GM12878 (cell line): ENCODE data around the gene SLC47A2. TPM values are rescaled to one million over a fixed set of nuclear protein-coding genes. Genes with fewer than 3 reads are reported as not detected.
A peak's percentile ranks its signal among the peaks of the same experiment; 100 is the strongest.

Source experiments
- ATAC-seq: fragments of 200-7000 bp; cut with Tn5 transposase; 3 replicates; pipeline ENCODE4 v1.9.1; 2020; ENCODE audit warnings: mild to moderate bottlenecking, moderate library complexity
- BruUV-seq: library from RNA; stranded (reverse); fragments of 400-500 nt; replicated peaks from 2 replicates; lab custom pipeline; 2021; lab: Mats Ljungman, UMichigan
- CTCF ChIA-PET: fragments of 300-600 bp; sonication (Branson Sonifier 250); formaldehyde crosslinking; extraction: SDS; loops from one replicate; lab custom pipeline; 2021; ENCODE audit warnings: inconsistent platforms; lab: Yijun Ruan, JAX
- POLR2A ChIA-PET: fragments of 350-600 bp; formaldehyde crosslinking; extraction: SDS; loops from one replicate; lab custom pipeline; 2021; ENCODE audit warnings: inconsistent platforms; lab: Charles Lee
- RAD21 ChIA-PET: fragments of 300-600 bp; sonication (Branson Sonifier 250); formaldehyde crosslinking; loops from one replicate; lab custom pipeline; 2023; ENCODE audit warnings: antibody characterized with exemption; ENCODE audit not compliant: unreplicated experiment; lab: Charles Lee
- SMC1A ChIA-PET: fragments of 300-600 bp; sonication (Branson Sonifier 250); formaldehyde crosslinking; loops from one replicate; lab custom pipeline; 2023; ENCODE audit not compliant: unreplicated experiment, uncharacterized antibody; lab: Charles Lee
- DNase-seq: peaks from one replicate; pipeline ENCODE4 v3.0.0-alpha.2; 2011; ENCODE audit warnings: low read depth, low spot score
- FAIRE-seq: peaks from 3 replicates; lab custom pipeline; 2011; peaks lifted over from hg19 to GRCh38; lab: Jason Lieb, UNC
- H2AFZ ChIP-seq: 2 replicates; pipeline ENCODE4 v1.6.0; 2011; ENCODE audit warnings: low read depth, low read length, control low read depth; ENCODE audit not compliant: control insufficient read depth
- H3K27ac ChIP-seq: 2 replicates; pipeline ENCODE4 v1.5.1; 2011; ENCODE audit warnings: control low read depth; ENCODE audit not compliant: control insufficient read depth, insufficient read depth
- H3K27me3 ChIP-seq, 2 experiments: replicated peaks in 1 of 2; 2 replicates each; pipeline versions ENCODE4 v1.6.0 to v1.6.1; 2011; ENCODE audit warnings: low read length in 1 of 2; ENCODE audit not compliant: control insufficient read depth in 2 of 2, insufficient read depth in 2 of 2
- H3K36me3 ChIP-seq, 2 experiments: 2 replicates each; pipeline ENCODE4 v1.5.1; 2011; ENCODE audit warnings: low read length in 1 of 2; ENCODE audit not compliant: control insufficient read depth in 2 of 2, insufficient read depth in 2 of 2
- H3K4me1 ChIP-seq: 2 replicates; pipeline ENCODE4 v1.6.1; 2011; ENCODE audit warnings: mild to moderate bottlenecking, low read length, moderate library complexity, mixed read lengths; ENCODE audit not compliant: control insufficient read depth, insufficient read depth
- H3K4me2 ChIP-seq: 2 replicates; pipeline ENCODE4 v1.6.0; 2011; ENCODE audit warnings: control low read depth; ENCODE audit not compliant: control insufficient read depth, insufficient read depth
- H3K4me3 ChIP-seq: fragments of 200-600 bp; sonication (generic); 2 replicates; pipeline ENCODE4 v1.5.1; 2016
- H3K79me2 ChIP-seq: 2 replicates; pipeline ENCODE4 v1.6.0; 2011; ENCODE audit warnings: low read length; ENCODE audit not compliant: control insufficient read depth, insufficient read depth
- H3K9ac ChIP-seq: 2 replicates; pipeline ENCODE4 v1.8.0; 2011; ENCODE audit warnings: low read length, control low read depth, mixed read lengths; ENCODE audit not compliant: control insufficient read depth, insufficient read depth
- H3K9me3 ChIP-seq: replicated peaks from 3 replicates; pipeline ENCODE4 v1.5.1; 2011; ENCODE audit warnings: mild to moderate bottlenecking, low read length; ENCODE audit not compliant: control insufficient read depth, insufficient read depth
- H4K20me1 ChIP-seq: 2 replicates; pipeline ENCODE4 v1.6.0; 2011; ENCODE audit not compliant: control insufficient read depth, insufficient read depth
- CEBPB ChIP-seq, 2 experiments: fragments of 150-350 bp in 1 of 2; IDR thresholded peaks; 2 replicates each; pipeline ENCODE4 v1.6.1; 2012 to 2014; ENCODE audit warnings: low read depth in 2 of 2, low read length in 2 of 2, borderline replicate concordance in 1 of 2, inconsistent platforms in 1 of 2
- CREB1 ChIP-seq: IDR thresholded peaks from 2 replicates; pipeline ENCODE4 v1.6.1; 2012; ENCODE audit warnings: low read depth, mild to moderate bottlenecking, inconsistent platforms
- DPF2 ChIP-seq: fragments of 450-650 bp; IDR thresholded peaks from 2 replicates; pipeline ENCODE4 v1.6.1; 2017; ENCODE audit warnings: mild to moderate bottlenecking
- IKZF2 ChIP-seq, 2 experiments: fragments of 450-650 bp; IDR thresholded peaks; 2 replicates each; pipeline ENCODE4 v1.6.1; 2017; ENCODE audit warnings: mild to moderate bottlenecking in 2 of 2, moderate library complexity in 2 of 2
- MLLT1 ChIP-seq: fragments of 450-650 bp; IDR thresholded peaks from 2 replicates; pipeline ENCODE4 v1.6.1; 2016; ENCODE audit warnings: mild to moderate bottlenecking
- MTA2 ChIP-seq: fragments of 450-650 bp; IDR thresholded peaks from 2 replicates; pipeline ENCODE4 v1.6.1; 2016; ENCODE audit warnings: low read depth, mild to moderate bottlenecking, moderate library complexity
- NR2C2 ChIP-seq: IDR thresholded peaks from 2 replicates; pipeline ENCODE4 v1.6.1; 2011; ENCODE audit warnings: borderline replicate concordance, low read depth; ENCODE audit not compliant: control insufficient read depth, insufficient read length
- PKNOX1 ChIP-seq: fragments of 450-650 bp; IDR thresholded peaks from 2 replicates; pipeline ENCODE4 v1.6.1; 2016; ENCODE audit warnings: mild to moderate bottlenecking
- POU2F2 ChIP-seq: IDR thresholded peaks from 3 replicates; pipeline ENCODE4 v1.6.1; 2011; ENCODE audit warnings: low read depth, mild to moderate bottlenecking, low read length, borderline replicate concordance
- RELA ChIP-seq: fragments of 450-650 bp; IDR thresholded peaks from 2 replicates; pipeline ENCODE4 v1.8.0; 2014; ENCODE audit warnings: borderline replicate concordance; ENCODE audit not compliant: partially characterized antibody
- SPI1 ChIP-seq: IDR thresholded peaks from 2 replicates; pipeline ENCODE4 v1.6.1; 2011; ENCODE audit warnings: low read depth, mild to moderate bottlenecking, low read length, moderate library complexity, borderline replicate concordance; ENCODE audit not compliant: insufficient read depth
- SRF ChIP-seq, 2 experiments: IDR thresholded peaks; 2 replicates each; pipeline ENCODE4 v1.6.1; 2011; ENCODE audit warnings: low read depth in 2 of 2, low read length in 2 of 2, mild to moderate bottlenecking in 1 of 2, moderate library complexity in 1 of 2
- STAT1 ChIP-seq: fragments of 450-650 bp; conservative IDR thresholded peaks from 2 replicates; pipeline ENCODE4 v1.6.1; 2014; ENCODE audit warnings: antibody characterized with exemption, mild to moderate bottlenecking
- WRNIP1 ChIP-seq: IDR thresholded peaks from 2 replicates; pipeline ENCODE4 v1.6.1; 2011; ENCODE audit warnings: low read depth, low read length, improper control_type of control experiment, borderline replicate concordance
- YY1 ChIP-seq: IDR thresholded peaks from 2 replicates; pipeline ENCODE4 v1.6.1; 2011; ENCODE audit warnings: low read depth, mild to moderate bottlenecking, low read length
- ZNF592 ChIP-seq: fragments of 450-650 bp; IDR thresholded peaks from 2 replicates; pipeline ENCODE4 v1.6.1; 2017; ENCODE audit warnings: mild to moderate bottlenecking, moderate library complexity
- WGBS: methylation state at CpG from one replicate; pipeline ENCODE4 v1.1.6; 2016; ENCODE audit warnings: low lambda C conversion rate; ENCODE audit not compliant: insufficient replicate concordance, insufficient coverage; ENCODE audit errors: missing lambda C conversion rate; 5-methylcytosine and 5-hydroxymethylcytosine counted together
- in situ Hi-C: fragments of 300-500 bp; cut with MboI; formaldehyde crosslinking; loops from 9 replicates; pipeline ENCODE4 v1.14.3; 2018; ENCODE audit warnings: mixed read lengths
- intact Hi-C: fragments of 100-400 bp; cut with micrococcal nuclease; formaldehyde crosslinking; loops from one replicate; pipeline ENCODE4 v1.14.2; 2022; ENCODE audit not compliant: unreplicated experiment
- polyA plus RNA-seq, 11 experiments: library from polyadenylated mRNA; depleted of rRNA in 4 of 11; unstranded in 6 of 11; stranded (reverse) in 5 of 11; fragments of >200 nt; fragmentation: Nextera tagmentation in 4 of 11; fragmentation: Illumina TruSeq in 1 of 11; extraction: Ambion mirVana in 4 of 11; extraction: Trizol in 1 of 11; gene quantifications; 1 replicate in 1 of 11; 2 replicates in 10 of 11; pipeline versions ENCODE4 v1.2.1 to v1.2.3, GENCODE V29; 2011 to 2016; ENCODE audit warnings: inconsistent platforms in 2 of 11, missing spikeins in 2 of 11, low read depth in 1 of 11
- total RNA-seq, 4 experiments: library from RNA; depleted of rRNA in 3 of 4; stranded (reverse); fragments of >200 nt in 3 of 4; fragmentation: Illumina TruSeq in 1 of 4; extraction: Trizol in 1 of 4; gene quantifications; 2 replicates each; pipeline versions ENCODE4 v1.2.1 to v1.2.3, GENCODE V29; 2013 to 2021
- TF ChIP-seq, protein P1 (sequence below): IDR thresholded peaks from 2 replicates; pipeline ENCODE4 v1.6.1; 2011; ENCODE audit warnings: borderline replicate concordance, low read depth, mild to moderate bottlenecking, moderate library complexity, low read length; ENCODE audit not compliant: insufficient read depth, poor library complexity, severe bottlenecking

The SLC47A2 gene
- total and polyA plus RNA-seq, 10 of the 15 experiments (the other 5 are each of a cell fraction or from before 2014, with no cell fraction given) = not detected

GRCh38 chr17:19650826-19651225, 65.6 kb downstream of the SLC47A2 start:
- DNase-seq (no peak), FAIRE-seq (no peak), ATAC-seq (no peak)
- 100% methylated on average over 1 of the region's 1 CpG for WGBS
- no peaks in the 10 kb centered on the region; the same call in 2 of the 3 replicates for H3K9me3 ChIP-seq
- H3K79me2 ChIP-seq = peaks cover 8% of the 10 kb centered on the region
- ChIA-PET RAD21 (no interaction called here), CTCF (interaction anchor here (0.5 kb wide), 1 partner anchor 112 kb away, joined by 3 read pairs; no protein-coding TSS in a partner anchor), POLR2A (no interaction called here), SMC1A (no interaction called here)
- H3K4me1 ChIP-seq = peaks cover 8% of the 10 kb centered on the region; the same call in 1 of the 2 replicates
- no peaks in the 10 kb centered on the region for H4K20me1 ChIP-seq
- H3K27ac ChIP-seq = no peak overlapping the region
- BruUV-seq = no TSS peak
- no peak overlapping the region for H3K4me3 ChIP-seq
- in situ Hi-C loops (no loop called here), intact Hi-C loops (no loop called here)
- no peaks in the 10 kb centered on the region for H3K27me3 ChIP-seq
- no peak overlapping the region for H2AFZ ChIP-seq
- H3K9ac ChIP-seq = no peak overlapping the region; the same call in 1 of the 2 replicates
- H3K4me2 ChIP-seq = peak overlapping the region; percentile 25; the same call in 1 of the 2 replicates
- no peaks in the 10 kb centered on the region; a peak in 1 of 4 replicates for H3K36me3 ChIP-seq
- TF ChIP-seq PKNOX1 (no peak), MTA2 (no peak), MLLT1 (no peak), POU2F2 (no peak), CREB1 (no peak), RELA (no peak), YY1 (no peak), WRNIP1 (no peak), SPI1 (no peak), STAT1 (no peak), NR2C2 (no peak), ZNF592 (no peak), DPF2 (no peak), IKZF2 (IDR thresholded peaks at IDR 0.05) (no peak), CEBPB (IDR thresholded peaks at IDR 0.05; ENCODE audit: borderline replicate concordance in 1 of 2, low read depth in 2 of 2, low read length in 2 of 2) (no peak), SRF (IDR thresholded peaks at IDR 0.05; ENCODE audit: low read depth in 2 of 2, low read length in 2 of 2) (no peak)
- TF ChIP-seq, protein P1, sequence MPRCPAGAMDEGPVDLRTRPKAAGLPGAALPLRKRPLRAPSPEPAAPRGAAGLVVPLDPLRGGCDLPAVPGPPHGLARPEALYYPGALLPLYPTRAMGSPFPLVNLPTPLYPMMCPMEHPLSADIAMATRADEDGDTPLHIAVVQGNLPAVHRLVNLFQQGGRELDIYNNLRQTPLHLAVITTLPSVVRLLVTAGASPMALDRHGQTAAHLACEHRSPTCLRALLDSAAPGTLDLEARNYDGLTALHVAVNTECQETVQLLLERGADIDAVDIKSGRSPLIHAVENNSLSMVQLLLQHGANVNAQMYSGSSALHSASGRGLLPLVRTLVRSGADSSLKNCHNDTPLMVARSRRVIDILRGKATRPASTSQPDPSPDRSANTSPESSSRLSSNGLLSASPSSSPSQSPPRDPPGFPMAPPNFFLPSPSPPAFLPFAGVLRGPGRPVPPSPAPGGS = no peak
